Neural cell (in vitro differentiated cells): Measurements from ENCODE around the gene UBE4B. TPM values are rescaled to one million over a fixed set of nuclear protein-coding genes. Genes with fewer than 3 reads are reported as not detected.

ENCODE experiments used
- H2AFZ ChIP-seq: fragments of 200-600, 300-800 bp; sonication (generic), shearing (Covaris generic); 2 replicates; pipeline ENCODE4 v1.6.0; 2014; ENCODE audit warnings: low read depth, mild to moderate bottlenecking, antibody characterized with exemption, low read length, moderate library complexity
- H3F3A ChIP-seq: fragments of 200-600 bp; shearing (Covaris generic); 2 replicates; pipeline ENCODE4 v1.6.1; 2016; ENCODE audit warnings: mild to moderate bottlenecking, moderate library complexity, mixed read lengths, antibody characterized with exemption, low read length; ENCODE audit not compliant: insufficient read depth, poor library complexity, severe bottlenecking
- H3K27ac ChIP-seq: fragments of 200-600, 300-800 bp; sonication (generic), shearing (Covaris generic); 2 replicates; pipeline ENCODE4 v1.5.1; 2014; ENCODE audit warnings: mild to moderate bottlenecking, low read length, moderate library complexity
- H3K27me3 ChIP-seq: fragments of 300-800, 200-600 bp; sonication (generic), shearing (Covaris generic); 2 replicates; pipeline ENCODE4 v1.6.0; 2014; ENCODE audit warnings: mild to moderate bottlenecking, low read depth, low read length, moderate library complexity; ENCODE audit not compliant: insufficient read depth
- H3K36me3 ChIP-seq: fragments of 300-800, 200-600 bp; sonication (generic), shearing (Covaris generic); 2 replicates; pipeline ENCODE4 v1.5.1; 2014; ENCODE audit warnings: mild to moderate bottlenecking, antibody characterized with exemption, low read length, moderate library complexity; ENCODE audit not compliant: insufficient read depth
- H3K4me2 ChIP-seq: fragments of 300-800, 200-600 bp; sonication (generic), shearing (Covaris generic); 2 replicates; pipeline ENCODE4 v1.6.0; 2014; ENCODE audit warnings: mild to moderate bottlenecking, low read length
- H3K4me3 ChIP-seq: fragments of 300-800, 200-600 bp; sonication (generic), shearing (Covaris generic); 2 replicates; pipeline ENCODE4 v1.5.1; 2014; ENCODE audit warnings: mild to moderate bottlenecking, low read length, moderate library complexity
- H3K79me2 ChIP-seq: fragments of 200-600 bp; shearing (Covaris generic); replicated peaks from 2 replicates; pipeline ENCODE4 v1.6.0; 2014; ENCODE audit warnings: mild to moderate bottlenecking, low read length, moderate library complexity; ENCODE audit not compliant: insufficient read depth
- H3K9ac ChIP-seq: fragments of 300-800, 200-600 bp; sonication (generic), shearing (Covaris generic); 2 replicates; pipeline ENCODE4 v1.6.1; 2016; ENCODE audit warnings: mild to moderate bottlenecking, low read length, mixed read lengths
- H3K9me2 ChIP-seq: fragments of 200-600 bp; shearing (Covaris generic); 2 replicates; pipeline ENCODE4 v1.6.1; 2016; ENCODE audit warnings: mild to moderate bottlenecking, low read length, mixed read lengths; ENCODE audit not compliant: insufficient read depth
- H3K9me3 ChIP-seq: fragments of 200-600, 300-800 bp; sonication (generic), shearing (Covaris generic); 2 replicates; pipeline ENCODE4 v1.6.1; 2016; ENCODE audit warnings: mild to moderate bottlenecking, mixed run types, low read length, moderate library complexity, mixed read lengths
- H4K20me1 ChIP-seq: fragments of 200-600 bp; shearing (Covaris generic); 2 replicates; pipeline ENCODE4 v1.6.1; 2016; ENCODE audit warnings: mild to moderate bottlenecking, mixed run types; ENCODE audit not compliant: insufficient read depth
- CTCF ChIP-seq: fragments of 450-650 bp; IDR thresholded peaks from 2 replicates; pipeline ENCODE4 v1.5.1; 2014; ENCODE audit warnings: antibody characterized with exemption, mild to moderate bottlenecking, moderate library complexity; ENCODE audit not compliant: poor library complexity, severe bottlenecking
- EP300 ChIP-seq: fragments of 450-650 bp; conservative IDR thresholded peaks from 2 replicates; pipeline ENCODE4 v1.6.1; 2014; ENCODE audit warnings: antibody characterized with exemption, mild to moderate bottlenecking, moderate library complexity; ENCODE audit not compliant: poor library complexity, severe bottlenecking
- EZH2 ChIP-seq: fragments of 200-600, 300-800 bp; shearing (Covaris generic), sonication (generic); IDR thresholded peaks from 2 replicates; pipeline ENCODE4 v1.6.1; 2014; ENCODE audit warnings: antibody characterized with exemption, low read length, borderline replicate concordance, mild to moderate bottlenecking; ENCODE audit not compliant: insufficient read depth, poor library complexity, severe bottlenecking
- MXI1 ChIP-seq: fragments of 450-650 bp; conservative IDR thresholded peaks from 2 replicates; pipeline ENCODE4 v1.6.1; 2014; ENCODE audit warnings: antibody characterized with exemption, mild to moderate bottlenecking; ENCODE audit not compliant: poor library complexity, severe bottlenecking
- POLR2AphosphoS5 ChIP-seq: IDR thresholded peaks from 2 replicates; pipeline ENCODE4 v1.6.1; 2012
- RAD21 ChIP-seq: fragments of 450-650 bp; conservative IDR thresholded peaks from 2 replicates; pipeline ENCODE4 v1.6.1; 2014; ENCODE audit warnings: antibody characterized with exemption, mild to moderate bottlenecking, moderate library complexity
- REST ChIP-seq: IDR thresholded peaks from 2 replicates; pipeline ENCODE4 v1.6.1; 2012; ENCODE audit warnings: borderline replicate concordance
- SMC3 ChIP-seq: fragments of 450-650 bp; conservative IDR thresholded peaks from 2 replicates; pipeline ENCODE4 v1.6.1; 2014; ENCODE audit warnings: antibody characterized with exemption, mild to moderate bottlenecking, moderate library complexity; ENCODE audit not compliant: poor library complexity
- TAF1 ChIP-seq: IDR thresholded peaks from 2 replicates; pipeline ENCODE4 v1.6.1; 2012; ENCODE audit warnings: low read depth
- polyA plus RNA-seq: library from polyadenylated mRNA; depleted of rRNA; stranded (reverse); fragments of >200 nt; gene quantifications from 2 replicates; pipeline ENCODE4 v1.2.3, GENCODE V29; 2014

Gene UBE4B
- polyA plus RNA-seq, 1 donor from 2014 or later: 28.9 TPM

GRCh38 chr1:10082785-10083479 is 50.2 kb downstream of the UBE4B start:
- TF ChIP-seq REST (no peak), EP300 (no peak), SMC3 (no peak)
- Histone ChIP-seq H3F3A (no peaks in the 10 kb centered on the region), H3K9ac (no peak overlapping the region), H3K9me3 (peaks cover 4% of the 10 kb centered on the region), H3K4me2 (no peak overlapping the region), H3K4me3 (no peak overlapping the region), H3K27me3 (no peaks in the 10 kb centered on the region), H3K36me3 (no peaks in the 10 kb centered on the region), H3K79me2 (no peaks in the 10 kb centered on the region), H3K9me2 (no peaks in the 10 kb centered on the region), H3K27ac (no peak overlapping the region), H2AFZ (no peak overlapping the region), H4K20me1 (no peaks in the 10 kb centered on the region)

- H3K9me3 ChIP-seq: peaks cover 4% of the 10 kb centered on the region
- H3K9ac ChIP-seq: no peak overlapping the region
- TF ChIP-seq POLR2AphosphoS5 (no peak), REST (no peak)
- no peaks in the 10 kb centered on the region for H3K79me2 ChIP-seq
- H3K27ac ChIP-seq: no peak overlapping the region
- no peaks in the 10 kb centered on the region for H3K27me3 ChIP-seq
- H3F3A ChIP-seq: no peaks in the 10 kb centered on the region
- H3K4me2 ChIP-seq: no peak overlapping the region
- no peak overlapping the region for H3K4me3 ChIP-seq
- H3K36me3 ChIP-seq: no peaks in the 10 kb centered on the region
- H2AFZ ChIP-seq: no peak overlapping the region
- H3K9me2 ChIP-seq: no peaks in the 10 kb centered on the region
- no peaks in the 10 kb centered on the region for H4K20me1 ChIP-seq
These were observed 51.3 kb downstream of the UBE4B start for GRCh38 chr1:10084045-10084444.

- no peaks in the 10 kb centered on the region for H4K20me1 ChIP-seq
- H3K27ac ChIP-seq: no peak overlapping the region
These were observed 52.3 kb downstream of the UBE4B start for GRCh38 chr1:10085076-10085475.

More at GRCh38 chr1:10085076-10085475, 52.3 kb downstream of the UBE4B start:
- no peak overlapping the region for H3K4me3 ChIP-seq
- H3K4me2 ChIP-seq: no peak overlapping the region
- H3F3A ChIP-seq: no peaks in the 10 kb centered on the region
- no peaks in the 10 kb centered on the region for H3K36me3 ChIP-seq
- no peaks in the 10 kb centered on the region for H3K9me2 ChIP-seq
- H2AFZ ChIP-seq: no peak overlapping the region
- TF ChIP-seq POLR2AphosphoS5 (no peak), EP300 (no peak), RAD21 (no peak), CTCF (no peak), SMC3 (no peak), TAF1 (no peak), MXI1 (no peak), REST (no peak), EZH2 (no peak)
- no peaks in the 10 kb centered on the region for H3K79me2 ChIP-seq
- peaks cover 4% of the 10 kb centered on the region for H3K9me3 ChIP-seq
- no peaks in the 10 kb centered on the region for H3K27me3 ChIP-seq
- H3K9ac ChIP-seq: no peak overlapping the region
